GM12878 (cell line): ENCODE measurements around the gene ARIH2. TPM values are rescaled to one million over a fixed set of nuclear protein-coding genes. Genes with fewer than 3 reads are reported as not detected.

ENCODE experiments used
- ATAC-seq: fragments of 200-7000 bp; cut with Tn5 transposase; 3 replicates; pipeline ENCODE4 v1.9.1; 2020; ENCODE audit warnings: mild to moderate bottlenecking, moderate library complexity
- BruUV-seq: library from RNA; stranded (reverse); fragments of 400-500 nt; replicated peaks from 2 replicates; lab custom pipeline; 2021; lab: Mats Ljungman, UMichigan
- CTCF ChIA-PET: fragments of 300-600 bp; sonication (Branson Sonifier 250); formaldehyde crosslinking; extraction: SDS; loops from one replicate; lab custom pipeline; 2021; ENCODE audit warnings: inconsistent platforms; lab: Yijun Ruan, JAX
- POLR2A ChIA-PET: fragments of 350-600 bp; formaldehyde crosslinking; extraction: SDS; loops from one replicate; lab custom pipeline; 2021; ENCODE audit warnings: inconsistent platforms; lab: Charles Lee
- RAD21 ChIA-PET: fragments of 300-600 bp; sonication (Branson Sonifier 250); formaldehyde crosslinking; loops from one replicate; lab custom pipeline; 2023; ENCODE audit warnings: antibody characterized with exemption; ENCODE audit not compliant: unreplicated experiment; lab: Charles Lee
- SMC1A ChIA-PET: fragments of 300-600 bp; sonication (Branson Sonifier 250); formaldehyde crosslinking; loops from one replicate; lab custom pipeline; 2023; ENCODE audit not compliant: unreplicated experiment, uncharacterized antibody; lab: Charles Lee
- DNase-seq: peaks from one replicate; pipeline ENCODE4 v3.0.0-alpha.2; 2011; ENCODE audit warnings: low read depth, low spot score
- FAIRE-seq: peaks from 3 replicates; lab custom pipeline; 2011; peaks lifted over from hg19 to GRCh38; lab: Jason Lieb, UNC
- H2AFZ ChIP-seq: 2 replicates; pipeline ENCODE4 v1.6.0; 2011; ENCODE audit warnings: low read depth, low read length, control low read depth; ENCODE audit not compliant: control insufficient read depth
- H3K27ac ChIP-seq: 2 replicates; pipeline ENCODE4 v1.5.1; 2011; ENCODE audit warnings: control low read depth; ENCODE audit not compliant: control insufficient read depth, insufficient read depth
- H3K27me3 ChIP-seq, 2 experiments: replicated peaks in 1 of 2; 2 replicates each; pipeline versions ENCODE4 v1.6.0 to v1.6.1; 2011; ENCODE audit warnings: low read length in 1 of 2; ENCODE audit not compliant: control insufficient read depth in 2 of 2, insufficient read depth in 2 of 2
- H3K36me3 ChIP-seq, 2 experiments: 2 replicates each; pipeline ENCODE4 v1.5.1; 2011; ENCODE audit warnings: low read length in 1 of 2; ENCODE audit not compliant: control insufficient read depth in 2 of 2, insufficient read depth in 2 of 2
- H3K4me1 ChIP-seq: 2 replicates; pipeline ENCODE4 v1.6.1; 2011; ENCODE audit warnings: mild to moderate bottlenecking, low read length, moderate library complexity, mixed read lengths; ENCODE audit not compliant: control insufficient read depth, insufficient read depth
- H3K4me2 ChIP-seq: 2 replicates; pipeline ENCODE4 v1.6.0; 2011; ENCODE audit warnings: control low read depth; ENCODE audit not compliant: control insufficient read depth, insufficient read depth
- H3K4me3 ChIP-seq: fragments of 200-600 bp; sonication (generic); 2 replicates; pipeline ENCODE4 v1.5.1; 2016
- H3K79me2 ChIP-seq: 2 replicates; pipeline ENCODE4 v1.6.0; 2011; ENCODE audit warnings: low read length; ENCODE audit not compliant: control insufficient read depth, insufficient read depth
- H3K9ac ChIP-seq: 2 replicates; pipeline ENCODE4 v1.8.0; 2011; ENCODE audit warnings: low read length, control low read depth, mixed read lengths; ENCODE audit not compliant: control insufficient read depth, insufficient read depth
- H3K9me3 ChIP-seq: replicated peaks from 3 replicates; pipeline ENCODE4 v1.5.1; 2011; ENCODE audit warnings: mild to moderate bottlenecking, low read length; ENCODE audit not compliant: control insufficient read depth, insufficient read depth
- H4K20me1 ChIP-seq: 2 replicates; pipeline ENCODE4 v1.6.0; 2011; ENCODE audit not compliant: control insufficient read depth, insufficient read depth
- HDGF ChIP-seq: fragments of 450-650 bp; IDR thresholded peaks from 2 replicates; pipeline ENCODE4 v1.6.1; 2016; ENCODE audit warnings: antibody characterized with exemption
- LARP7 ChIP-seq: fragments of 450-650 bp; IDR thresholded peaks from 2 replicates; pipeline ENCODE4 v1.6.1; 2017; ENCODE audit warnings: mild to moderate bottlenecking
- NFIC ChIP-seq: IDR thresholded peaks from 2 replicates; pipeline ENCODE4 v1.6.1; 2012; ENCODE audit warnings: low read depth, mild to moderate bottlenecking, inconsistent platforms, low read length, moderate library complexity
- SIN3A ChIP-seq: IDR thresholded peaks from 2 replicates; pipeline ENCODE4 v1.6.1; 2012; ENCODE audit warnings: low read depth, low read length, improper control_type of control experiment
- SREBF1 ChIP-seq: IDR thresholded peaks from 2 replicates; pipeline ENCODE4 v1.6.1; 2012; ENCODE audit warnings: mild to moderate bottlenecking, low read length
- SREBF2 ChIP-seq: IDR thresholded peaks from 2 replicates; pipeline ENCODE4 v1.6.1; 2012; ENCODE audit warnings: mild to moderate bottlenecking, low read length
- TAF1 ChIP-seq: IDR thresholded peaks from 2 replicates; pipeline ENCODE4 v1.6.1; 2011; ENCODE audit warnings: mild to moderate bottlenecking, low read depth, low read length, borderline replicate concordance
- ZNF274 ChIP-seq: IDR thresholded peaks from one replicate; pipeline ENCODE4 v1.8.0; 2011; ENCODE audit not compliant: insufficient read length, insufficient read depth
- ZNF622 ChIP-seq: fragments of 450-650 bp; IDR thresholded peaks from 2 replicates; pipeline ENCODE4 v1.6.1; 2017; ENCODE audit warnings: mild to moderate bottlenecking, inconsistent platforms
- WGBS: methylation state at CpG from one replicate; pipeline ENCODE4 v1.1.6; 2016; ENCODE audit warnings: low lambda C conversion rate; ENCODE audit not compliant: insufficient replicate concordance, insufficient coverage; ENCODE audit errors: missing lambda C conversion rate; 5-methylcytosine and 5-hydroxymethylcytosine counted together
- in situ Hi-C: fragments of 300-500 bp; cut with MboI; formaldehyde crosslinking; loops from 9 replicates; pipeline ENCODE4 v1.14.3; 2018; ENCODE audit warnings: mixed read lengths
- intact Hi-C: fragments of 100-400 bp; cut with micrococcal nuclease; formaldehyde crosslinking; loops from one replicate; pipeline ENCODE4 v1.14.2; 2022; ENCODE audit not compliant: unreplicated experiment
- polyA plus RNA-seq, 11 experiments: library from polyadenylated mRNA; depleted of rRNA in 4 of 11; unstranded in 6 of 11; stranded (reverse) in 5 of 11; fragments of >200 nt; fragmentation: Nextera tagmentation in 4 of 11; fragmentation: Illumina TruSeq in 1 of 11; extraction: Ambion mirVana in 4 of 11; extraction: Trizol in 1 of 11; gene quantifications; 1 replicate in 1 of 11; 2 replicates in 10 of 11; pipeline versions ENCODE4 v1.2.1 to v1.2.3, GENCODE V29; 2011 to 2016; ENCODE audit warnings: inconsistent platforms in 2 of 11, missing spikeins in 2 of 11, low read depth in 1 of 11
- total RNA-seq, 4 experiments: library from RNA; depleted of rRNA in 3 of 4; stranded (reverse); fragments of >200 nt in 3 of 4; fragmentation: Illumina TruSeq in 1 of 4; extraction: Trizol in 1 of 4; gene quantifications; 2 replicates each; pipeline versions ENCODE4 v1.2.1 to v1.2.3, GENCODE V29; 2013 to 2021
- TF ChIP-seq, protein P1 (sequence below), 3 experiments: IDR thresholded peaks in 2 of 3; conservative IDR thresholded peaks in 1 of 3; 2 replicates each; pipeline ENCODE4 v1.5.1; 2011; ENCODE audit warnings: low read depth in 3 of 3, low read length in 3 of 3, mild to moderate bottlenecking in 3 of 3, control low read depth in 2 of 3, moderate library complexity in 2 of 3, inconsistent platforms in 1 of 3, mixed read lengths in 1 of 3; ENCODE audit not compliant: control insufficient read depth in 2 of 3, insufficient read depth in 1 of 3; ENCODE audit errors: extremely low read depth in 1 of 3

Gene ARIH2
- total and polyA plus RNA-seq, 10 of the 15 experiments (the other 5 are each of a cell fraction or from before 2014, with no cell fraction given): 18.7 to 74.7 (median 63.7) TPM

GRCh38 chr3:48997714-48998637 lies 79.3 kb downstream of the ARIH2 start (continued):
- TF ChIP-seq, protein P1, sequence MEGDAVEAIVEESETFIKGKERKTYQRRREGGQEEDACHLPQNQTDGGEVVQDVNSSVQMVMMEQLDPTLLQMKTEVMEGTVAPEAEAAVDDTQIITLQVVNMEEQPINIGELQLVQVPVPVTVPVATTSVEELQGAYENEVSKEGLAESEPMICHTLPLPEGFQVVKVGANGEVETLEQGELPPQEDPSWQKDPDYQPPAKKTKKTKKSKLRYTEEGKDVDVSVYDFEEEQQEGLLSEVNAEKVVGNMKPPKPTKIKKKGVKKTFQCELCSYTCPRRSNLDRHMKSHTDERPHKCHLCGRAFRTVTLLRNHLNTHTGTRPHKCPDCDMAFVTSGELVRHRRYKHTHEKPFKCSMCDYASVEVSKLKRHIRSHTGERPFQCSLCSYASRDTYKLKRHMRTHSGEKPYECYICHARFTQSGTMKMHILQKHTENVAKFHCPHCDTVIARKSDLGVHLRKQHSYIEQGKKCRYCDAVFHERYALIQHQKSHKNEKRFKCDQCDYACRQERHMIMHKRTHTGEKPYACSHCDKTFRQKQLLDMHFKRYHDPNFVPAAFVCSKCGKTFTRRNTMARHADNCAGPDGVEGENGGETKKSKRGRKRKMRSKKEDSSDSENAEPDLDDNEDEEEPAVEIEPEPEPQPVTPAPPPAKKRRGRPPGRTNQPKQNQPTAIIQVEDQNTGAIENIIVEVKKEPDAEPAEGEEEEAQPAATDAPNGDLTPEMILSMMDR (IDR thresholded peaks at IDR 0.05 in 2 of 3, conservative IDR thresholded peaks at IDR 0.05 in 1 of 3; ENCODE audit: control insufficient read depth in 2 of 3, extremely low read depth in 1 of 3, insufficient read depth in 1 of 3, low read depth in 3 of 3, low read length in 3 of 3): no peak
- TF ChIP-seq HDGF: no peak
- TF ChIP-seq TAF1: no peak

GRCh38 chr3:48999085-48999858 lies 80.6 kb downstream of the ARIH2 start:
- TF ChIP-seq NFIC (no peak), ZNF622 (no peak), SIN3A (no peak), LARP7 (no peak), ZNF274 (no peak), SREBF2 (no peak), SREBF1 (no peak)
- Histone ChIP-seq H3K4me2 (no peak overlapping the region), H4K20me1 (no peaks in the 10 kb centered on the region), H3K79me2 (no peaks in the 10 kb centered on the region), H3K9ac (no peak overlapping the region), H3K4me3 (no peak overlapping the region), H2AFZ (no peak overlapping the region), H3K9me3 (no peaks in the 10 kb centered on the region), H3K36me3 (no peaks in the 10 kb centered on the region), H3K27ac (no peak overlapping the region), H3K27me3 (no peaks in the 10 kb centered on the region), H3K4me1 (no peaks in the 10 kb centered on the region)
- no TSS peak for BruUV-seq
- SMC1A ChIA-PET: no interaction called here
- POLR2A ChIA-PET: no interaction called here
- intact Hi-C loops (no loop called here), in situ Hi-C loops (no loop called here)
- CTCF ChIA-PET: no interaction called here
- WGBS: 82% methylated on average over 7 of the region's 8 CpGs
- RAD21 ChIA-PET: no interaction called here
- DNase-seq (no peak), FAIRE-seq (no peak), ATAC-seq (no peak)
